ENCODE measurements around the gene DISC1.

The DISC1 gene

DNA sequence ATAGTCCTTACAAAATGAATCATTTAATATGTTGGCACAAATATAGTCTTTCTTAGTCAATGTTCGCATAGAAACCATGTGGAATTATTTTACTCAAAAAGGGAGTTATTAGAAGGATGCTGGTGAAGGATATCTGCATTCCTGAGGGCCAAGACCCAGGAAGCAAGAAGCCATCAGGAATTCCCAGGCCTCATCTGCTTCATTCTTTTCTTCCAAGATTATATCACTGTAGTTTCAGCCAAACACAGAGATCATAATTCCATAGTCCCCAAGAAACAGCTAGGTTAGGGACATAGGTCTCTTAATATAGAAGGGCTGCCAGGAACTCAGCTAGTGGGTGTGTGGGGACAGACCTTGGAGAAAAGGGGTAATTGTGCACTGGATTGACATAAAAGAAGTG lies 28.6 kb upstream of the DISC1 start:
- no peak overlapping the region for H3K4me3 ChIP-seq (ENCODE audit: low read length)
- TF ChIP-seq, protein P1, sequence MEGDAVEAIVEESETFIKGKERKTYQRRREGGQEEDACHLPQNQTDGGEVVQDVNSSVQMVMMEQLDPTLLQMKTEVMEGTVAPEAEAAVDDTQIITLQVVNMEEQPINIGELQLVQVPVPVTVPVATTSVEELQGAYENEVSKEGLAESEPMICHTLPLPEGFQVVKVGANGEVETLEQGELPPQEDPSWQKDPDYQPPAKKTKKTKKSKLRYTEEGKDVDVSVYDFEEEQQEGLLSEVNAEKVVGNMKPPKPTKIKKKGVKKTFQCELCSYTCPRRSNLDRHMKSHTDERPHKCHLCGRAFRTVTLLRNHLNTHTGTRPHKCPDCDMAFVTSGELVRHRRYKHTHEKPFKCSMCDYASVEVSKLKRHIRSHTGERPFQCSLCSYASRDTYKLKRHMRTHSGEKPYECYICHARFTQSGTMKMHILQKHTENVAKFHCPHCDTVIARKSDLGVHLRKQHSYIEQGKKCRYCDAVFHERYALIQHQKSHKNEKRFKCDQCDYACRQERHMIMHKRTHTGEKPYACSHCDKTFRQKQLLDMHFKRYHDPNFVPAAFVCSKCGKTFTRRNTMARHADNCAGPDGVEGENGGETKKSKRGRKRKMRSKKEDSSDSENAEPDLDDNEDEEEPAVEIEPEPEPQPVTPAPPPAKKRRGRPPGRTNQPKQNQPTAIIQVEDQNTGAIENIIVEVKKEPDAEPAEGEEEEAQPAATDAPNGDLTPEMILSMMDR (conservative IDR thresholded peaks at IDR 0.05; ENCODE audit: low read depth, low read length), result no peak
- DNase-seq (ENCODE audit: low read depth), result no peak

DNA sequence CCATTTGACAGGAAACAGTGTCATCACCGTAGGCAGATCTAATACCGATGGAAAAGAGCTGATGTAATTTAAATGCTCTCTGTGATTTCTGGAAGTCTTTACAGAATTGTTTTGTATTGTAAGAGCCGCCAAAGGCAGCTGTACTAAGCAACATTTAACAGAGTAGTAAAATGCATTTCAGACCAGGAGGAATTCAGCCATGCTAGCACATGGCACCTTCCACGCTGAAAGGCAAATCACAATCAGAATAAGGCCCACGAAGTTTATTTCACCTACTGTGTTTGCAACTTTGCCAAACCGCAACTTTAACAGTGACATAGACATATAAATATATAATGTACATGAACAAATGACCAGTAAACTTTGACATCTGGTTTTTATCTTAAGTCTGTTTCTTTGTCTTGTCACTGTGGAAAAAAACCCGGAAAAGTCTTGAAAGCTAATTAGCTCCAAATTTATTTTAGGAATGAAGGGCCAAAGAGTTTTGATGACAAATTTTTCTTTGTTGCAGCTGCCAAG lies 26.1 kb upstream of the DISC1 start:
- H3K4me3 ChIP-seq (ENCODE audit: low read length), result no peak overlapping the region
- DNase-seq (ENCODE audit: low read depth), result no peak
- TF ChIP-seq, protein P1 (conservative IDR thresholded peaks at IDR 0.05; ENCODE audit: low read depth, low read length), result no peak

DNA sequence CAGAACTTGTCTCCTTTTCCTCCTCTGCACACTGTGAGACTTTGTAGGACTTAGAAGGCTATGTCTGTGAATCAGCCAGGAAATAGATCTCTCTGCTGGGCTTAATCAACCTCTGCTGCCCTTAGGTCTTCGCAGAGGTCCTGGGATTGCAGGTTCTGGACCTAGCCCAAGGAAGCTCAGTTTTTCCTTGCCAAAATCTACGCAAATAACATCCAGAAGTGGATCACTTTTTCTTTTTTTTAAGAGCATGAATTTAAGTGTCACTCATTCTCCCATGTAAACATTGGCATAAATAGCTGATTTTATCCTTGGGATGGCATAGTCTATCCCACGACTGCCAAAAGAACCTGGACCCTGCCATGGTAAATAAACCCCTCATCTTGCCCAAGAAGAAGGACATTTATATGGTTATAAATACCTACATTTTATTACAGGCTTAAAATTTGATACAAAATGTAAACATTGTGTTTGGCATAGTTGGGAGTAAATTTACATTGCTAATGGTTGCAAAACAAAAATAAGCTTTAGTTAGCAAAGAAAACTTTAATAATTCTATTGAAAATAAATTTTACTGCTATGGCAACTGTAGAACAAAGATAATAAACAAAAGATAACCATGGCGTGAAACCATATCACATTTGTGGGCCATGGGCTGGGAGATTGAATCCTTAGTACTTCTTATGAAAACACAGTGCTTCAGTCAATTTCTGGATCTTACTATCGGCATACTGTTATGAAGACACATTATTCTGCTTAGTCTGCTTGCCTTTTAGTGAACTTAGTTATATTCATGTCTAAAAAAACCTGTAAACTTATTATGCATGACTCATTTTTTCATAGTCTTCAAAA lies 24.5 kb upstream of the DISC1 start:
- no peak overlapping the region for H3K4me3 ChIP-seq (ENCODE audit: low read length)
- TF ChIP-seq, protein P1 (conservative IDR thresholded peaks at IDR 0.05; ENCODE audit: low read depth, low read length), result no peak
- no peak for DNase-seq (ENCODE audit: low read depth)

DNA sequence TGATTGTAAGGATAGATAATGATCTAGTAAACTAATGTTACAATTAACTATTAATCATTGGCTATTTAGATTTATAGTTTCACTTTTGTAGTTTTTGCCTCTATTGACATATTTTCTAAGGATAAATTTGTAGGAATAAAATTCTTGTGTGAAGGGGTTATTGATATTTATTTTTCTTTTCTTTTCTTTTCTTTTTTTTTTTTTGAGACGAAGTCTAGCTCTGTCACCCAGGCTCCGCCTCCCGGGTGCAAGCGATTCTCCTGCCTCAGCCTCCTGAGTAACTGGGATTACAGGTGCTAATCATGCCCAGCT lies 24.0 kb upstream of the DISC1 start:
- DNase-seq (ENCODE audit: low read depth), result no peak
- TF ChIP-seq, protein P1 (conservative IDR thresholded peaks at IDR 0.05; ENCODE audit: low read depth, low read length), result no peak
- H3K4me3 ChIP-seq (ENCODE audit: low read length), result no peak overlapping the region

- DNase-seq (ENCODE audit: low read depth), result no peak
- peak overlapping the region; percentile 46 for H3K4me3 ChIP-seq (ENCODE audit: low read length)
- TF ChIP-seq, protein P1 (conservative IDR thresholded peaks at IDR 0.05; ENCODE audit: low read depth, low read length), result peak; percentile 72
Measured at GRCh38 chr1:231603598-231604275, 22.9 kb upstream of the DISC1 start.

- H3K4me3 ChIP-seq (ENCODE audit: low read length), result no peak overlapping the region
- no peak for DNase-seq (ENCODE audit: low read depth)
- TF ChIP-seq, protein P1 (conservative IDR thresholded peaks at IDR 0.05; ENCODE audit: low read depth, low read length), result no peak
Measured at GRCh38 chr1:231604276-231604621, 22.3 kb upstream of the DISC1 start.

All from retinal pigment epithelial cell (primary cell).